GM12874 (cell line): ENCODE results near the gene DOCK4.

Source experiments
- TF ChIP-seq, protein P1 (sequence below): IDR thresholded peaks from 2 replicates; pipeline ENCODE4 v1.5.1; 2011; ENCODE audit warnings: low read depth, mild to moderate bottlenecking, control low read depth, low read length, moderate library complexity; ENCODE audit not compliant: insufficient read depth

DOCK4 gene

DNA sequence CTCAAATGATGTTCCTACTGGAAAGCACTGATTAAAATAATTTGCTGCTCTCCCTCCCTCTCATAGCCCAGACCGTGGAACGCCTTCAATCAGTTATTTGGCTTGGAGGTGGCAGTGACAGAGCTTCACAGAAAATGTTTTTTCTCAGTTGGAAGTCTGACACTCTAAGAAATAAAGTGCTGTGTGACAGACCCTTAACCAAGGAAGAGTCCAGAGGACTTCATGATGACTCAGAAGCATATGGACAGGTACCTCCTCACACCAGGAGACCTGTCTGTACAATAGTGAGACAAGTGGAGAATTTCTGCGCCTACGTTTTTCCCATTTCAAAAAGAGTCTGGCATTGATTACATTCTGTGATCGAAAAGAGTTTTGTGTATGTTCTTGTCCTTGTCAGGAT is 295.5 kb downstream of the DOCK4 start:
- TF ChIP-seq, protein P1, sequence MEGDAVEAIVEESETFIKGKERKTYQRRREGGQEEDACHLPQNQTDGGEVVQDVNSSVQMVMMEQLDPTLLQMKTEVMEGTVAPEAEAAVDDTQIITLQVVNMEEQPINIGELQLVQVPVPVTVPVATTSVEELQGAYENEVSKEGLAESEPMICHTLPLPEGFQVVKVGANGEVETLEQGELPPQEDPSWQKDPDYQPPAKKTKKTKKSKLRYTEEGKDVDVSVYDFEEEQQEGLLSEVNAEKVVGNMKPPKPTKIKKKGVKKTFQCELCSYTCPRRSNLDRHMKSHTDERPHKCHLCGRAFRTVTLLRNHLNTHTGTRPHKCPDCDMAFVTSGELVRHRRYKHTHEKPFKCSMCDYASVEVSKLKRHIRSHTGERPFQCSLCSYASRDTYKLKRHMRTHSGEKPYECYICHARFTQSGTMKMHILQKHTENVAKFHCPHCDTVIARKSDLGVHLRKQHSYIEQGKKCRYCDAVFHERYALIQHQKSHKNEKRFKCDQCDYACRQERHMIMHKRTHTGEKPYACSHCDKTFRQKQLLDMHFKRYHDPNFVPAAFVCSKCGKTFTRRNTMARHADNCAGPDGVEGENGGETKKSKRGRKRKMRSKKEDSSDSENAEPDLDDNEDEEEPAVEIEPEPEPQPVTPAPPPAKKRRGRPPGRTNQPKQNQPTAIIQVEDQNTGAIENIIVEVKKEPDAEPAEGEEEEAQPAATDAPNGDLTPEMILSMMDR = no peak

DNA sequence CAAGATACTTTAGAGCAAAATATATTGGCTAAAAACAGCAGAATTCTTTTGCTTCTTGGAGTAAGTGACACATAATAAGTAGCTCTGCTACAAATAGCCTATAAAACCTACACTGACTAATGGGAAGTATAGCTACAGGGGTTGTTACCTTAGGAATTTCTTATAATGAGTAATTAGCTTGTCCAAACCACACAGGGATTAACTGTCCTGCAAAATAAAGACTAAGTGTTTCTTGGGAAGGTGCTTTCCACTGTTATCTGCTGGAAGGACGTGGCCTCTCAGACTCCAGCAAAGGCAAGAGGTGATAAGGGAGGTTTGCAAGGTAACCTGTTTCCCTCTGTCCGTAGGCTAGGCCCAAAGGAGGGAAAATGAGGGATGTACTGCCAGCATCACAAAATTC is 302.4 kb downstream of the DOCK4 start:
- TF ChIP-seq, protein P1 = no peak

DNA sequence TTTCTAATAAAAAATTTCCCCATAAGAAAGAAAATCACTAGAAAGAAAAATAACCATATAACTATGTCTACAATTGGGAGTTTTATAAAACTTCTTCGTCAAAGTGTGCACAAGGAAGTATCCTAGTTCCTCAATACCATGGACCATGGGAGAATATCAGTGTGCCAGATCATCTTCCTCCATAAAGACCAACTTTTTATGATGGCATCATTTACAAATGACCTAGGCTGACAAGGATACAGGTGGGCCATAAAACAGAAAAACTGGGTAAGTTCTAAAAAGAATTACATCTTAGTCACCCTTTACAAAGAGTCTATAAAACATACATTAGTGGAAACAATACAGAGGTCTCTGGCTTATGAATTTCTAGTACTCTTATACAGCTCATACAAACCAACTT is 303.2 kb downstream of the DOCK4 start:
- TF ChIP-seq, protein P1 = no peak

DNA sequence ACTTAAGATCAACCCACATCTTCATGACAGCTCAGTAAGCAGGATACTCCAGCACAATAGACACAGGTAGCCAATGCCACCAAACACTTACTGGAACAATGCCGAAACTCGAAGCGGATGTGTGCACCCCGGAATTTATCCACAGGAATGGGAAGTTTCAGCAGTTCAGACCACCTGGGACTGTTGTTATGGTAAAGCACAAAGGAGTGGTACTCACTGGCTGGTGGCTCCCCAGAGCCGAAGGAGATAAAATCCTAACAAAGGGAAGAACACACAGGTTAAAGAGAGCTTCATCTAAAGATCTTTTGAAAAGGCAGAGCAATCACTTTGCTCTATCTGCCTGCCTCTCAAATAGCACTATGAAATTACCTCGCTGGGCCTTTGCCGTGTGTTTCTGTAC is 305.9 kb downstream of the DOCK4 start:
- TF ChIP-seq, protein P1 = no peak

DNA sequence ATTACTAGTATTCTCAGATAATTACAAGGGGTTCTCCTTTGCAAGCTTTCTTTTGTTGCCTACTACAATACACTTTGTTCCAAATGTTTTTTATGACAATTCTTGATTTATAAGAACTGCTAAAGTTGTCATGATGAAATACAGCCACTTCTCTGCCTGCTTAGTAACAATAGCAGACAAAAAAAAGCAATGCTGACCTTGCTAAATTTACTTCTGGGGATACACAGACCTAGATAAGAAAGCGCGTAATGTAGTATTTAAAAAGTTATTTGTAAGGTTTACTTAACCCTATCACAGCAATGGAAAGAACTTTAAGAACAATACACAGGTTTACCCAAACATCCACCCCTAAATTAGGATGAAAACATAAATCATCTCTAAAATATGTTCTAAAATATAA is 311.1 kb downstream of the DOCK4 start:
- TF ChIP-seq, protein P1 = no peak

DNA sequence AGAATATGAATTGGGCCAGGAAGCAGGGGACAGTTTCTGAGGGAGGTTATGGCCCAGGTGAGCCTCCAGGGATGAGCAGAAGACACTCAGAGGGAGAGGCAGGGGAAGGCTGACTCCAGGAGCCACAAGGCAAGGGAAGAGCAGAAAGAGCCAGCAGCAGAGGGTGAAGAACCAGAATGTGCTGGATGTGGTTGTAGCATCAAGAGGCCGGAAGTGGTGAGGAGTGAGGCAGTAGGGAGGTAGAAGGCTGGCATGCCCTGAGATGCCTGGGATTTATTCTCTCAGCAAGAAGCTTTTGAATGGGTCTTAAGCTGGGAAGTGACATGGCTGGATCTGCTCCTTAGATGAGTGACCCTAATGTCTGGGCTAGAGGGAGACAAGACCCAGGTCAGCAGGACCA is 311.7 kb downstream of the DOCK4 start:
- TF ChIP-seq, protein P1 = no peak

DNA sequence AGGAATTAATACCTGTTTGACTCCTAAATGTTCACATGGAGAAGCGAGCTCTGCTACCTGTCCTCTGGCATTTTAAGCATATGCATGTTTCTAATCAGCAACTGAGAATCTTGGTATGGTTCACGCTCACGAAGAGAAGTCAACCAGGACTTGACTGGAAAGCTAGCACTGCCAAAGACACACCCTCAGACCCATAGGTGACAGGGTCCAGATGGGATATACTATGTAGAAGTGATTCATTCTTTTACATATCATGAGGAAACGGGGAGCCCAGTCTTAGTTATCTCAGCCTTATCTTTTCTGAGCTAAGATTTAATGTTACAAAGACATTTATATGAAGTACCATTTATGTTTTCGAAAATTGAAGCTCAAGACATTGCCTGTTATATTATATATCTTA is 313.0 kb downstream of the DOCK4 start:
- TF ChIP-seq, protein P1 = no peak

DNA sequence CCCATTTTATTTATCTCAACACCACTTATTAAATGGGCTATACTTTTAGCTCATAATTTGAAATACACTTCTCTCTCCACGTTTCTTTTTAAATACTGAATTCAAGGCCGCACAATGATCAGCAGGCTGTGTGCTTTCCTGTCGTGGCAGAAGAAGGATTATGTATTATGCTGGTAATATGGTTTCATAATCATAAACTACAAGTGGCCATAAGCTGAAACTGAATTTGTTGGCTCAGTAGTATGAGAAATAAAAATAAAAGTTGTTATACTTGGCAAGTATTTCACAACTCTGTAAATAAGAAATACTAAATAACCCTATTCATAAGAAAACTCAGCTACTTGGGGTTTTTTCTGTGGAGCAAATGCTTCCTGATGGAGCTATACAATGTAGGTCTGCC is 313.6 kb downstream of the DOCK4 start:
- TF ChIP-seq, protein P1 = no peak
